HG03378 (cell line): ENCODE results near the gene USP3.

Source experiments
- ATAC-seq: cut with Tn5 transposase; IDR thresholded peaks from one replicate; pipeline ENCODE4 v1.9.1; 2021; ENCODE audit warnings: mild to moderate bottlenecking, moderate library complexity; ENCODE audit not compliant: unreplicated experiment

USP3 gene

DNA sequence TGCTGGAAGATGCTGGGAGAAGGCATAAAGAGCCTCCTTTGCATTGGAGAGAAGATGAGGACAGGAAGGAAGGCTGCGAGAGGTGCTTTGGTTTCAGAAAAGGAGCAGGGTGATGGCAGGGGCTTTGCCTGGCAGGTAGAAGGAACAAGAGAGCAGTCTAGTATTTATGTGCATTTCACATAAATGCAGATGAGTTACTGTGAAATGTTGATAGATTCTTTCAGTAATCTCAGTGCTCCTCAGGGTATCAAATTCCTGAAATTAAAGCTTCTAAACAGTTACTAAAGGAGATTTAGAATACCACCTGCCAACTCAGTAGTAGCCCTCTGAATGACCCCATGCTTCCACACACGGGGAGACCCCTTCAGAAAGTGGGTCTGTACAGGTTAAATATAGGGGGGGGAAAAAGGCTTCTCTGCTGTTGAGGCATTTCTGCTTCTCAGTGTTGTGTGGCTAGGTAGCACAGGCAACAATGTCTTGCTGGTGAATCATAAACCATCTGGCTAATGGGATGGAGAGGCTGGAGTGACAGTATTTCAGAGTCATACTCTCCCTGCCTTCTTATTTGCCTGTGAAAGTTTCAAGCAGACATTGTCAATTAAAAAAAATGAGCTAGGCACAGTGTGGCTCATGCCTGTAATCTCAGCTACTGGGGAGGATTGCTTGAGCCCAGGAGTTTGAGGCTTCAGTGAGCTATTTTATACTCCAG lies 78.5 kb downstream of the USP3 start:
- ATAC-seq = no peak

DNA sequence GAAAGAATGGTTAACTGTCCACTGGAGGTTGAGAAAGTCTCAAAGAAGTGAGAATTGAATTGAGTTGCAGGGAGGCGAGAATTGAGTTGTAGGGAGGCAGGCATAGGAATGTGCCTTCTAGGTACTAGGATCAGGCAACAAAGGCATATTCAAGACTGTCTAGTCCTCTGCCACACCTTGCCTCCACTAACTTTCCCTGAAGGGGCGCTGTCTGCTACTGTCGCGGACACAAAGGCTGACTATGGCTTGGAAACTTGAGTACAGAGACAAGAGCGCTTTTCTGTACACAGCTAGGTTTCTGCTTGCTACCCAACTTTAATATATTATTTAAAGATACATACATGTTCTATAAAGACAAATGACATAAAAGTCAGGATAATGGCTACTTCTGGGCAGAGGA lies 82.4 kb downstream of the USP3 start:
- no peak for ATAC-seq

DNA sequence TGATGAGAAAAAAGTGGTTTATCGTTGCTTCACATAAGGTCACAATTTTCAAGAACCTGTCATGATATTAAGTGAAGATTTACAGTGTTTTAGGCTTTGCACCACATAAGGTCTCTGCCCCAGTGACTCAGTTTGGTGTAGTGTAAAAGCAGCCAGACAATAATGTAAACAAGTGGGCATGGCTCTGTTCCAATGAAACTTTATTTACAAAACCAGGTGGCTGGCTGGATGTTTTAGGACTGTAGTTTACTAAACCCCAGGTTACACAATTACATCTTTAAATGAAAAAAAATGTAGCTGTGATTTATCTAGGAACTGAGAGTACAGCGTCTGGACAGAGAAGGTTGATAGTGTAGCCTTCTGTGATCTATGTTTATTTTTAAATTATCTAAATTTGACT lies 83.1 kb downstream of the USP3 start:
- ATAC-seq = no peak

DNA sequence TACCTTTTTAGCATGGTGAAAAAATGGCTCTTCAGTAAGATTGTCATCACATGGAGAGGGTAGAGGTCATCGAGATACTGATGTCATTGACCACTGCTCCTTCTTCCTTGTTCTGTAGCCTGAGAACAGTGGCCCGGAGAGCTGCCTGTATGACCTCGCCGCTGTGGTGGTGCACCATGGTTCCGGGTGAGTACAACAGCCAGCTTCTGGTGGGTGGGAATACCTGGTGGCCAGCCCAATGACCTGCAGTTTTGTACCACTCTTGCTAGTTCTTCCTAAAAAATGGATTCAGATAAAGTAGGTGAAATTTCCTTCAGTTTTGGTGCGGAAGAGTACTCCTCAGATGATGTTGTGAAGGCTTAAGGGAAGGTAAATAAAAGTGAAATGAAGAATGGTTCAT lies 84.4 kb downstream of the USP3 start:
- ATAC-seq = no peak

DNA sequence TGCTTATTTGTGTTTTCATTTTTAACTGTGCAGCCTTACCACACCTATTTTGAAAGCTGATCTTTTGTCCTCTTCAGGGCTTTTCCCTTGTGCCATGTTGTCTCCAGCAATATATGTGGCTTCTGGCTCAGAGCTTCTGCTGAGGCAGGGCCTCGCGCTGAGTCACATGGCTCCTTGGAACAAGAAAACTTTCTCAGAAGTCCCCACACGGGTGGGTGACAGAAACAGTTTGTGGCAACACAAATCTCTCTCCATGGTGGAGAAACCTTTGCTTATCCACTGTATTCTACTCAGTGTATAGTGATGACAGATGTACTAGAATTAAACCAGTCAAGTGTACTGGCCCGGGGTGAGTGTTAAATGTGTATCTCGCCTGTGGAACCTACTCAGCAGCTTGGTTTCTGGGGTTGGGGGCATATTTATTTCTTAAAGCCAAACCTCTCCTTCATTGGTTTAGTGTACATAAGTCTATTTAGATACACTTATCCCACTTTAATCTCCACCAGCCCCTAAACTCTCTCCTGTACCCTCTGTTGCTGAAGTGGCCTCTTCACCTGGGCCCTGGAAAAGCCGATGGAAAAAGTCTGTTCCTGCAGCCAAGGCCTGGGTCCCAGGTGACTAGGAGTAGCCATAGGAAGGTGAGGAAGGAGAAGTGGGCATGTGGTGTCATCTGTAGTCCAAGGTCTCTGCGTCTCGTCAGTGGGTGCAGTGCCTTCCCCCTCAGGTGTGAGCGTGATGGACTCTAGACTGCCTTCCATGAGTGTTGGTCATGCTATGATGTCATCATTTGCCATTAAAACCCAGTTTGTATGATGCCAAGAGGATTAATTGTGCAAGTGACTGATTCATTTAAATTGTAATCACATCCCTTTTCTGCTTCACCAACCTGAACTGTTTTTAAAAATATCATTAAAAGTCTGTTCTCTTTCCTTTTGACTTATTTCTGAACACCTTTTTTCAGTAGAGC lies 89.6 kb downstream of the USP3 start:
- no peak for ATAC-seq

DNA sequence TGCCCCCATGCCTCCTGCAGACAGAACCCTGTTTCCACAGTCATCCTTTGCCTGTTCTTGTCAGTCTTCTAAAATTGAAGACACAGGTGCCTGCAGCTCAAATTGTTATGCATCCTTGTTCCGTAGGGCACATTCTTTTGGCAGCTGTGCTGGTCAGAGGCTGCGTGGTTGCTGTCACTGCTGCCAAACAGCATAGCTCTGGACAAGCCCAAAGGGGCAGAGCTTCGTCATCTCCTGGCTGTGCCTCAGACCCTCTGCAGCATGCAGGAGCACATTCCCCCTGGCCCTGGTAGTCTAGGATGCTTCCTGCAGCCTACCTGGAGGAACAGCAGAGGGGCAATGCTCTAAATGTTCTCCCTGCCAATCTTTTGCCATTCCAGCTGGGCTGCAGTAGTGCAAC lies 90.7 kb downstream of the USP3 start:
- no peak for ATAC-seq

DNA sequence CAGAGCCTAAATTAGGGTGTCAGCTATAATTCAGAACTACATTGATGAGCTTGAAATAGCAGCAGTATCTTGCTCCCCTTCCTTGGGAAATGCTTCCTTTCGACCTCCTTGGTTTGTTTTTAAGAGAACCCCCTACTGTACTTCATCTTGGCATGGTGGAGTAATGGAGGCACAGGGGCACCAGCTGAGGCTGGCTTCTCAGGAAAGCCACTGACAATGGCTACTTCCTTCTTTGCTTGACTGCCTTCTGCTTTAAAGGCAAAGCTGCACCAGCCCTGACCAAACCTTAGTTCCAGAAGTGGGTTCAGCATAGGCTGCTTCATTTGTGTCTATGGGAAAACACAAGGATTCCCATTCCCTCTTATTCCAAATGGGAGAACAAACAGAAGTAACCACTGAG lies 91.3 kb downstream of the USP3 start:
- no peak for ATAC-seq

DNA sequence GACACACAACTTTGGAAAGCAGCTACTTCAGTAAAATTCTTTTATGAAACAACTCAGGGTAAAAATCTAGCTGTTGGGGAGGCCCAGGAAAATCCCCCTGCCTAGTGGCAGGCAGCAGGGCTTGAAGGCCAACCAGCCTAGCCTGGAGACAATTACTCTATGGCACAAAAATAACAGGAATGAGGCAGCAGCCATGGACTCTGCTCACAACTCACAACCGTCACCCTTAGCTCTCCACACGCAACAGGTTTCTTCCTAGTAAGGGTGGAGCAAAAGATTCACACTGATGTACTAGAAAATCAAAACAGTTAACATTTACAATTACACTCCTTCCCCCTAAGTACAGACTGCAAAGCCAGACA lies 92.3 kb downstream of the USP3 start:
- ATAC-seq = no peak

DNA sequence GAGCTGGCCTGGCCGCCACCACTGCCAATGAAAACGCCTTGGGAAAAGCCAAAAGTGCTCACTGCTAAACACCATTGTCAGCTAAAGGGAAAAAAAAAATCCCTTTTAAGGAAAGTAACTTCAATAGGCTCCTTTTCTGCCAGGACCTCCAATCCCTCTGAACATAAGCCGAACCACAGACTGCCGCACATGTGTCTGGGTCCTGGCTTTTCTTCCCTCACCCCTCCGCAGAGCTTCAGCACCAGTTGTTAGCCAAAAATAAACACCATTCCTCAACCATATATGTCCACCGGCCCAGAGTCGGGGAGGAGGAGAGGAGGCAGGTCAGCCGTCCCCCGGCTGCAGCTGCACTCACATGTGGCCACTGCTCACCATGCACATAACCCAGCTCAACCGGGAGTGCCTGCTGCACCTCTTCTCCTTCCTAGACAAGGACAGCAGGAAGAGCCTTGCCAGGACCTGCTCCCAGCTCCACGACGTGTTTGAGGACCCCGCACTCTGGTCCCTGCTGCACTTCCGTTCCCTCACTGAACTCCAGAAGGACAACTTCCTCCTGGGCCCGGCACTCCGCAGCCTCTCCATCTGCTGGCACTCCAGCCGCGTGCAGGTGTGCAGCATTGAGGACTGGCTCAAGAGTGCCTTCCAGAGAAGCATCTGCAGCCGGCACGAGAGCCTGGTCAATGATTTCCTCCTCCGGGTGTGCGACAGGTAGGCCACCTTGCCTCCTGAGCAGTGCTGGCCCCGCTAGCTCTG lies 92.8 kb downstream of the USP3 start, which contains the start of gene FBXL22:
Gene FBXL22 (plus strand): TSS at position 350 of the 753 bp plus-strand sequence. CDS start 6 bp downstream, at position 356.
- ATAC-seq = no peak

DNA sequence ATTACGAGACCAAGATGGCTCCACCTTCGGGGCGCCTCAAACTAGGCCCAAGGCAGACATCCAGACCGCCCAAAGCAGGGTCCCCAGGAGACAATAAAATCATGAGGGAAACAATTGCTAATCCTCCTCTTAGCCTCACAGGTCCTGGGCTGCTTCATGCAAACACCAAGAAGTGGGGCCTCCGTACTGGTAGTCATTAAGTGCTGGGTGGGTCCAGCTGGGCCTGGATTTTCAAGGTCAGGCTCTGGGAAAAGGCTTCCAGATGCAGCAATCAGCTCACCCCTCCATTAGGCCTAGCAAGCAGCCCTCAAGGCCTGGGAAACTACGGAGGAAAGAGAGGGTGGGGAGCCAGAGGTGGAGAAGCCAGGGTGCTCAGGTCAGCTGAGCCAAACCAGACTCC lies 93.4 kb downstream of the USP3 start:
- ATAC-seq = no peak

DNA sequence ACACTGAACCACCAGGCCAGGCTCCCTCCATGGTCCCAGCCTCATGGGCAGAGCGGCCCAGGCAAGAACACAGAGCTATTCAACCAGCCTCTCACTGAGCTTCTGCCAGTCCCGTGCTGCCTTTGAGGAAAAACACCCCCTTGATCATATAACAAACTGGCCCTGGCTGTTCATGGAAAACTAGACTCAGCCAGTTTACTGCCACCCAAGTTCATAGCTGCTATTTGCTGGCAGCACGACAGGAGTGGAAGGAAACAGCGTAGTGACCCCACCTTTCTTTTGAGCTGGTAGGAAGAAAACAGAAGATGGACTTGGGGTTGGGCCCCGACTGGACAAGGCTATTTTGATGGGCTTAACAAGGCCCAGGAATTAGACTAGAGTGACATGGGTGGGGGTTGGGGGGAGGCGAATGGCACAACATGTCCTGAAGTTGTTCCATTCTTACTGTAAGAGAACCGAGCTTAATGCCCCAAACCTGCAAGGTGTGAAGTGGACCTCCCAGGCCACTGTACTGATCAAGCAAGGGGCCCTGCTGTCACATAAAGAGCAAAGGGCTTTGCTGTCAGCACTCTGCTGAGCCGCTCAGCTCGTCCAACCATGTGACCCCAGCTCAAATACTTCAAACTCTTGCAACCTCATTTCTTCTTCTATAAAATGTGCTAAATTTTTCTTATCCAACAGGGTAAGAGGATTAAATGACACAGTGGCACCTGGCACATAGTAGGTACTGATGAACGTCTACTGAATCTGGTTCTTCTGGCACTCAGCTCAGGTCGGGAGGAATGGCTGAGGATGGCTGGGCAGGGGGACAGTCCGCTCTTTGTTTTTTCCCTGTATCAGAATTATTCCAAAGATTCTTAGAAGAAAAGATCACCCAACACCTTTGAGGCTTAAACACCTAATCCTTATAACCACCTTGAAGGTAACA lies 94.3 kb downstream of the USP3 start:
- ATAC-seq = no peak

DNA sequence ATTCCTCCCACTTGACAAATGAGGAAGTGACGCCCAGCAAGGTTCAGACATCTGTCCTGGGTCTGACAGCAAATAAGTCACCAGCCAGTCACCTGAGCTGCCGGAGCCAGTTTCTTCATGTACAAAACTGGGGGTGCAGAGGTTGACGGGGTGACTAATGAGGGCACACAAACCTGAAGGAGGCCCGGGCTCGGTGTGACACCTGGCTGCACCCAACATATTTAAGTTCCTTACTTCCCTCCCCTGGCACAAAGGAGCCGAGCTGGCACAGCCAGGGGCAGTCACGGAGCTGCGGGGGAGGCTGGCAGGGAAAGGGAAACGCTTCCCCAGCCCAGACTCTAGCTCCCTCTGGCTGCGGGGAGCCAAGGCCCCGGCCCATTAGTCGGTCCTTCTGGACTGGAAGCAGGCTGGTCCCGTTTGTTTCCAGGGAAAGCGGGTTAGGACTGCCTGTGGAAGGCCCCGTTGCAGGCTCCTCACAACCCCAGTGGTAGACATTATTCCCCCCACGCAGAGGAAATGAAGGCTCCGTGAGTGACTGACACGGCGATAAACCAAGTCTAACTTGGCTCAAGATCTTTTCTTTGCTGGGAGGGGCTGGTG lies 95.1 kb downstream of the USP3 start:
- peak; percentile 10 for ATAC-seq

DNA sequence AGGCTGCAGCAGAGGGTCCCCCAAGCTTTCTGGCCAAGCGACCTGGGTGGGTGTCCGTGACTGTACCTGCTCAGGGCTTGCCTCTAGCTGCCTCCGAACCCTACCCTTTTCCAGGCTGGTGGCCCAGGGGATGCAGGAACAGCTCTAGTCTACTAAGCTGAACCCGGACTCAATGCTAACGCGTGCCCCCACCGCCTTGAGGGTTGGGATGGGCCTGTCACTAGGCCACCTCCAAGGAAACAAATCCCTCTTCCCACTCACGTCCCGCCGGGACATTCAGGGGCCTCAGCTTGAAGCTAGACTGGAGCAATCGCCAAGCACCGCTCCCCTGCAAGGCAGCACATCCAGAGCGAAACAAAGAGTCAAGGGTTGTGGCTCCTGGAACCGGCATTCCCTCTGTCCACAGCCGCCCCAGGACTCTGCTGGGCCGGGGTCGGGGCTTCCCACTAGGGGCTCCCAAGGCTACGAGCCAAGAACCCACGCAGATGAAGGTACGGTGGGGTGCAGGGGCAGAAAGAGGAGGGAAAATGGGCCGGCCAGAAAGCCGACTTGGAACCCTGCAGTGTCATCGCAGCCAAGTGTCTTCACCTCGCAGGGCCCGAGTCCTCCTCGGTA lies 95.7 kb downstream of the USP3 start:
- peak; percentile 14 for ATAC-seq

DNA sequence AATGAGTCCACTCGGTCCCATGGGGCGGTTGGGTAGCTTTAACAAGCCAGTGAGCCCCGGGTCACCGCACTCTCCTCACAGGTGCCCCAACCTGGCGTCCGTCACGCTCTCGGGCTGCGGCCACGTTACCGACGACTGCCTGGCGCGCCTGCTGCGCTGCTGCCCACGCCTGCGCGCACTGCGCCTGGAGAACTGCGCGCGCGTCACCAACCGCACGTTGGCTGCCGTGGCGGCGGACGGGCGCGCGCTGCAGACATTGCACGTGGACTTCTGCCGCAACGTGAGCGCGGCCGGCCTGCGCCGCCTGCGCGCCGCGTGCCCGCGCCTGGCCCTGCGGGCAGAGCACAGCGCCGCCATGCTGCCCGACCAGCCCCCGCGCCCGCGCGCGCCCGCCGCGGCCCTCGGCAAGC lies 96.2 kb downstream of the USP3 start:
- ATAC-seq = peak; percentile 60

DNA sequence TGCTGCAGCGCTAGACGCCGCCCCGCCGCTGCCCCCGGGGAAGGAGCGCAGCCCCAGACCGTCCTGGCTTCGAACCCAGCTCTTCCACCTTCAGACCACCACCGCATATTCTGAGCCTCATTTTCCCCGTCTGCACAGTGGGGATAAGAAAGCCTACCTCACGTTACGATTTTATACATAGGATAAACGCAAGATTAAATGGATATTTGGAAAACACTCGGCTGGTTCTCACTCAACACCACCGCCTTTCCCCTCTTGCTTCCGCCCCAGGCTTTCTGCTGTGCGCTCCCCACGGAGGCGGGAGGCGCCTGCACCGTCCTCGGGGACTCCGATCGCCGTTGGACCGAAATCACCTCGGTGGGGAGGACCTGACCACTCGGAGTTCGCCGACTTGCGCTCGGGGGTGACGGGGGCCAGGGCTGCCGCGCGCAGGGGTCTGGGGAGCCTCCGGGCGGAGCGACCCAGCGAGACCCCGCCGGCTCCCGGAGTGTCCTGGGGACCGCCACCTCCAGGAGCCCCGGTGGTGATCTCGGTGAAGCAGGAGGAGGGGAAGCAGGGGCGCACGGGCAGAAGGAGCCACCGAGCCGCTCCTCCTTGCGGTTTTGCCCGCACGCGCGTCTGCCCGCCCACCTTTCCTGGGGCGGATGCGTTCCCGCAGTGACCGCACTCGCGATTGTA lies 96.8 kb downstream of the USP3 start:
- peak; percentile 5 for ATAC-seq

DNA sequence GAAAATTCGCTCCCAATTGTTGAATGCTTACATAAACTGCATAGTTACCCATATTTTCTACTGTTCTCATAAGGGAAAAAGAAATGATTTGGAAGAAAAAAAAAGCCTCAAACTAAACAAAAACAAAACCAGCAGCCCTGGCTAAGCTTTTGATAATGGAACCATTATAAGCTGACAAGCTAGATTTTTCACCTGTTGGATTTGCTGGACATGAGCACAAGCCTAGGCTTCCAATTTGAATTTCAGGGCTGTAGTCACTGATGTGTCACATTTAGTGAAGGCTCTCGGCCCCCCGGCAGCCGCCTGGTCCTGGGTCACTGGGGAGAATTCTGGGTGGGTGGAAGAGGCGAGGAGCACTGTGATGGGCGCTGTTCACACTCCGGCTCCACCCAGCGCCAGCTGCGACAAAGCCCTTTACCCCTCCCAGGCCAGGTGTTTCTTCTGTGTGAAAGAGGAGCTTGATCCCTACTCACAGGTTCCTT lies 97.4 kb downstream of the USP3 start:
- no peak for ATAC-seq

DNA sequence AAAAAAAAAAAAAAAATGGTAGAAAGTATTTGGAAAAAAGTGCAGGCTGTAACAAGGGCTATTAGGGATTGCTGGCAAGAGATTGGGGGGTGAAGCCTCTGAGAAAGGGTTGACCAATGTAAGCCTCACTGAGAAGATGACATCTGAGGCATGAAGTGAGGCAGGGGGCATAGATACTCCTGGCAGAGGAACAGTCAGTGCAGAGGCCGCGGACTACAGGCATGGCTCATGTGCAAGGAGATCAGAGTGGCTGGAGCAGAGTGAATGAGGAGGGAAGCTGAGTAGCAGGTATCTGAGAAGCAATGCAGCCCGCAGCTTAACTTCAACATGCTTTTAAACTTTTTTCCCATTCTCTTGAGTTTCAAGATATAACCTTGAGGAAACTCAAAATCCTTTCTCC lies 98.2 kb downstream of the USP3 start:
- no peak for ATAC-seq

DNA sequence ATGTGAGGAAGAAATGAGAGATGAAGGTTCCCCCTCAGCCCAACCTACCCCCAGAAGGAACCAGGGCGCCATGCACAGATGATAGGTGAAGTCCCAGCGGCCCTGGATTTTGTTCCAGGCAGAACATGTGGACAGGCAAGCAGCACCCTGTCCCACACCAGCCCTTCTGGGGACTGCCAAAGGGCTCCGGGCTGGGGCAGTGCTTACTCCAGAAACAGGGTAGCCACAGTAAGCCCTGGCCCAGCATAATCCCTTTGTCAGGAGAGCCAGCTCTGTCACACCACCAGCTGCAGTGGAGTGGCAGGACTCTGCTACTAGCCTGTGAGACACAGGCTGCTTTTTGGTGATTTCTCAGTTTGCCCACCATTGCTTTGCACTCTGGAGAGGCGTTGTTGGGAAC lies 99.1 kb downstream of the USP3 start:
- ATAC-seq = no peak

DNA sequence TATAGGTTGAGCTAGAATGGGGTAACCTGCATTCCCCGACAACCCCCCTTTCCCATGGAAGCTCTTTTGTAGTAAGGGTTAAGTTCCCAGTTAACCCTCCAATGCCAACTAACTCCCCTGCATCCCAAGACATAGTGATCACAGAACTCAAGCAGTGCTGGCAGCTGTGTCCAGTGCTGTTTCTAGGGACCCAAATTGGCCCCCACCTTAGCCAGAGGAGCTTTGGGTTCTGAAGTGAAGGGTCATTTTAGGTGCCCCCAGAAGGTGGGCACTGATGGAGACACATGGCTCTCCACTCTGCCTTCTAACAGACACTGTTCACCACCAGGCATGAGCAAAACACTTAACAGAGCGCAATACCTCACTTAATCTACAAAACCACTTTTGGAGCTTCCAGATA lies 99.9 kb downstream of the USP3 start:
- no peak for ATAC-seq
